ENCODE data around the gene CYFIP1. TPM values are rescaled to one million over a fixed set of nuclear protein-coding genes. Genes with fewer than 3 reads are reported as not detected.

CYFIP1 gene
- total RNA-seq, 4 donors from 2014 or later = 31.1 to 52.6 (median 37.4) TPM

- no peak for ATAC-seq
- Histone ChIP-seq H3K27me3 (no peaks in the 10 kb centered on the region), H3K4me3 (no peak overlapping the region), H3K4me1 (no peaks in the 10 kb centered on the region), H3K27ac (no peak overlapping the region), H3K9me3 (no peaks in the 10 kb centered on the region), H3K36me3 (peaks cover 0 to 83% of the 10 kb centered on the region in 2 donors)
- intact Hi-C loops (cut with DNase I; ENCODE audit: low total_unique reads) = no loop called here
- no peak for DNase-seq
- in situ Hi-C loops (cut with MboI; ENCODE audit: low sequenced_read_pairs in 4 of 4) = no loop called here
- TF ChIP-seq, protein P1, sequence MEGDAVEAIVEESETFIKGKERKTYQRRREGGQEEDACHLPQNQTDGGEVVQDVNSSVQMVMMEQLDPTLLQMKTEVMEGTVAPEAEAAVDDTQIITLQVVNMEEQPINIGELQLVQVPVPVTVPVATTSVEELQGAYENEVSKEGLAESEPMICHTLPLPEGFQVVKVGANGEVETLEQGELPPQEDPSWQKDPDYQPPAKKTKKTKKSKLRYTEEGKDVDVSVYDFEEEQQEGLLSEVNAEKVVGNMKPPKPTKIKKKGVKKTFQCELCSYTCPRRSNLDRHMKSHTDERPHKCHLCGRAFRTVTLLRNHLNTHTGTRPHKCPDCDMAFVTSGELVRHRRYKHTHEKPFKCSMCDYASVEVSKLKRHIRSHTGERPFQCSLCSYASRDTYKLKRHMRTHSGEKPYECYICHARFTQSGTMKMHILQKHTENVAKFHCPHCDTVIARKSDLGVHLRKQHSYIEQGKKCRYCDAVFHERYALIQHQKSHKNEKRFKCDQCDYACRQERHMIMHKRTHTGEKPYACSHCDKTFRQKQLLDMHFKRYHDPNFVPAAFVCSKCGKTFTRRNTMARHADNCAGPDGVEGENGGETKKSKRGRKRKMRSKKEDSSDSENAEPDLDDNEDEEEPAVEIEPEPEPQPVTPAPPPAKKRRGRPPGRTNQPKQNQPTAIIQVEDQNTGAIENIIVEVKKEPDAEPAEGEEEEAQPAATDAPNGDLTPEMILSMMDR (IDR thresholded peaks at IDR 0.05 in 4 of 5, conservative IDR thresholded peaks at IDR 0.05 in 1 of 5) = no peak
- no peak for TF ChIP-seq POLR2A (IDR thresholded peaks at IDR 0.05)
These were observed 66.4 kb downstream of the CYFIP1 start for GRCh38 chr15:22913646-22914380.

GRCh38 chr15:22912256-22912655 is 67.9 kb downstream of the CYFIP1 start:
- in situ Hi-C loops (cut with MboI; ENCODE audit: low sequenced_read_pairs in 4 of 4) = no loop called here
- no peak for TF ChIP-seq POLR2A (IDR thresholded peaks at IDR 0.05)
- TF ChIP-seq, protein P1 (IDR thresholded peaks at IDR 0.05 in 4 of 5, conservative IDR thresholded peaks at IDR 0.05 in 1 of 5) = no peak
- Histone ChIP-seq H3K27me3 (no peaks in the 10 kb centered on the region), H3K4me3 (no peak overlapping the region), H3K4me1 (no peaks in the 10 kb centered on the region), H3K9me3 (no peaks in the 10 kb centered on the region), H3K36me3 (peaks cover 0 to 83% of the 10 kb centered on the region in 2 donors), H3K27ac (no peak overlapping the region)
- DNase-seq (no peak), ATAC-seq (no peak)
- intact Hi-C loops (cut with DNase I; ENCODE audit: low total_unique reads) = no loop called here

- no peak for ATAC-seq
- peaks cover 0 to 83% of the 10 kb centered on the region in 2 donors for H3K36me3 ChIP-seq
- no peaks in the 10 kb centered on the region for H3K4me1 ChIP-seq
- DNase-seq = no peak
- intact Hi-C loops (cut with DNase I; ENCODE audit: low total_unique reads) = no loop called here
- no peak for TF ChIP-seq POLR2A (IDR thresholded peaks at IDR 0.05)
- TF ChIP-seq, protein P1 (IDR thresholded peaks at IDR 0.05 in 4 of 5, conservative IDR thresholded peaks at IDR 0.05 in 1 of 5) = no peak
- H3K9me3 ChIP-seq = no peaks in the 10 kb centered on the region
- H3K4me3 ChIP-seq = no peak overlapping the region
- in situ Hi-C loops (cut with MboI; ENCODE audit: low sequenced_read_pairs in 4 of 4) = no loop called here
- no peak overlapping the region for H3K27ac ChIP-seq
- H3K27me3 ChIP-seq = no peaks in the 10 kb centered on the region
These were observed 68.9 kb downstream of the CYFIP1 start for GRCh38 chr15:22911306-22911705.

- no peaks in the 10 kb centered on the region for H3K27me3 ChIP-seq
- peaks cover 0 to 67% of the 10 kb centered on the region in 2 donors for H3K36me3 ChIP-seq
- no peaks in the 10 kb centered on the region for H3K9me3 ChIP-seq
- intact Hi-C loops (cut with DNase I; ENCODE audit: low total_unique reads) (no loop called here), in situ Hi-C loops (cut with MboI; ENCODE audit: low sequenced_read_pairs in 4 of 4) (no loop called here)
- no peak overlapping the region for H3K4me3 ChIP-seq
- H3K4me1 ChIP-seq = no peaks in the 10 kb centered on the region
- ATAC-seq (no peak), DNase-seq (no peak)
- H3K27ac ChIP-seq = no peak overlapping the region
- TF ChIP-seq, protein P1 (IDR thresholded peaks at IDR 0.05 in 4 of 5, conservative IDR thresholded peaks at IDR 0.05 in 1 of 5) = no peak
- no peak for TF ChIP-seq POLR2A (IDR thresholded peaks at IDR 0.05)
These were observed 71.3 kb downstream of the CYFIP1 start for GRCh38 chr15:22908830-22909229.

Data from gastrocnemius medialis (tissue), 4 donors.